HPDE6-E6E7 (cell line): Measurements from ENCODE around the gene ITIH5.

Experiments
- DNase-seq: peaks from one replicate; pipeline ENCODE4 v3.0.0; 2011; ENCODE audit warnings: missing footprints; ENCODE audit errors: extremely low spot score

Gene ITIH5

GRCh38 chr10:7587168-7587864 lies 79.5 kb downstream of the ITIH5 start:
- DNase-seq: no peak

DNA sequence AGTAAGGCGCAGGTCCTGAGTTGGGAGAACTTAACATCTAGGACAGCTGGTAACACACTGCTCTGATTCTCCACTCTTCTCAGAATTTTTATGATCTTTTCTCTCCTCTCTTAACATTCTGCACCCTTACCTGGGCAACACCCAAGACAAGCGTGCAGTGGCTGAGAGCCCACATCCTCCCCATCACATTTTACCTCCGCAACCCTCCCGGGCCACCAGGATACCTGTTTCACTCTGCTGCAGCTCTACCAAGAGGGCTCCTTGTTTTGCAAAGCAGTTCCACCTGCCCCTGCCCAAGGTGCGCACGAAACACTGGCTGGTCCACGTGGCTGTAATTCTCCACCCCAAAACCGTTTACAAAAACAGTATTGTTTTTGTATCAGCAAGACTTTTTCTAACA lies 81.5 kb downstream of the ITIH5 start:
- no peak for DNase-seq

DNA sequence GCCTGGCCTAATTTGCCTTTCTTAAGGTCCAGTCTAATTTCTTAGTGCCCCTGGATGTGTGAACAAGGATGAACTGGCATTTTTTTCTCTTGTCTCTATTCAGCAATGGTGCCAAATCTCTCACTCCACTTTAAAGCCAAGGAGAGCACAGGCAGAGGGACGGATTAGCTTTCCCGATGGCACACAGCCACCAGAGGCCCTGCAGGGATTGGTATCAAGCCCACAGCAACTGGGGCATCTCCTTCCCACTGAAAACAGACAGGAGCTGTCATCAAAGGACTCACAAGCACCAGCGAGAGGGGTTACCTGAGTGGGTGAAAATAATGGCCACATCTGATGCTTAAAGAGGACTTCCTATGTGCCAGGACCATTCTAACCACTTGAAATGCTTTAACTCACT lies 83.1 kb downstream of the ITIH5 start:
- no peak for DNase-seq

- no peak for DNase-seq
These were observed 86.2 kb downstream of the ITIH5 start for GRCh38 chr10:7580520-7580919.

DNA sequence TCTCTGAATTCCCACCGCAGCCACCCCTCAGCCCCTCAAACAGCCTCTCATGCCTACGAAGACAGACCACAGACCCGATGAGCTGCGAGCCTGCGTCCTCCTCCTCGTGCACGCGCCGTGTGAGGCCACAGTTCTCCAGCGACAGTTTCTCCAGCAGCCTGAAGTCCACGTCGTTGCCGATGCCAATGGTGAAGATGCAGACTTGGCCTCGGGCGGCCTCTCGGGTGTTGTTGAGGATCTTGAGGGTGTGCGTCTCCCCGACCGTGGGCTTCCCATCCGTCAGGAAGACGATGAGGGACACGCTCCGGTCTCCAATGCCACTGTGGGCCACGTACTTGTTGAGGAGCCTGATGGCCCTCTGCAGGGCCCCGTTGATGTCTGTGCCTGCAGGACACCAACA lies 87.1 kb downstream of the ITIH5 start:
- DNase-seq: no peak

GRCh38 chr10:7577579-7577978 lies 89.2 kb downstream of the ITIH5 start:
- DNase-seq: no peak

- no peak for DNase-seq
These were observed 89.6 kb downstream of the ITIH5 start for GRCh38 chr10:7577176-7577575.

DNA sequence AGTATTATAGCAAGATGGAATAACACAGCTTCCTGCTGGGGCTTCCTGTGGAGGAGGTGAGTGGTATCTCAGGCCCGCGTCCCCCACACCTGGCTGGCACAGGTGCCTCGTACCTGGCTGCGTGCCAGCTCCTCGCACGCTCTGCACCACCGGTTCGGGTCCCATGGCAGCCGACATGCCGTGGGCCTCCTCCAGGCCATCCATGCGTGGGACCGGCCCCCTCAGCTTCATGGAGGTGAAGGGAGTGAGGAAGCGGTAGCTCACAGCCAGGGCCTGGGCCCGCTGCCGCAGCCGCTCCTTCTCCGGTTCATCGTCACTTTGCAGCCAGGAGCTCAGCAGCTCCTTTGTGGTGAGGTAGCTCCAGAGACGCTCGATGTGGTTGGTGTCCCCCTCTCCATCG lies 90.4 kb downstream of the ITIH5 start:
- no peak for DNase-seq

DNA sequence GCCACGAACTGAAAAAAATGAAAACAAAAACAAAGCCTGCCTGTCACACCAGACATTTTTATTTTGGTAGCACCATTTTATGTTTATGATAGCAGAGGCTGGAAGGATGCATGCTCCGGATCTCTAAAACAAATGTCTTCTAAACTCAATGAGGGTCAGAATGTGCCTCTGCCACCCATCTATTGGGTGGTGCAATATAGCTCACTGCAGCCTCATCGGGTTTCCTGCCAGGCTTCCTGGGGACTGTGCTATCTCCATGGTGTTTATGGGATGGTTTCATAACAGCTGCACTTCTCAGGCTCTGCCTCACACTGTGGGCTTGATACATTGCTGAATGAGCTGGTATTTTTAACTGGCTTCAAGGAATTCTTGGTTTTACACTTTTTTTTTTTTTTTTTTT lies 94.4 kb downstream of the ITIH5 start:
- DNase-seq: no peak

GRCh38 chr10:7571981-7572380 lies 94.8 kb downstream of the ITIH5 start:
- DNase-seq: no peak

- no peak for DNase-seq
These were observed 98.7 kb downstream of the ITIH5 start for GRCh38 chr10:7567911-7568620.

DNA sequence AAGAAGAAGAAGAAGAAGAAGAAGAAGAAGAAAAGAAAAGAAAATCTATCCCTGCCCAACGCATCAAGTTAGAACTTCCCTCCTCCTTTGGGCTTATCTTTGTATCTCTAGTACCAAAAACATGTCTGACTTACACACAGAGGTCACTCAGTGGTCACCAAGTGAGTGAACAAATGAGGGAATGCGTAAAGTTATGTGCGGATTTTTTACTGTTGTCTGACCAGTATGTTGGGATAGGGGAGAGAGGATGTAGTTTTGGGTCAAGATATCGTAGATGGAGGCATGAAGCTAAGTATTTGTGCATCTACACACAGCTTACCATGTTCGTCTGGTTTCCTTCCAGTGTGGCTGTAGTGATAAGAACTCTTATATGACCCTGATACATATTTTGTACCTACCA lies 99.9 kb downstream of the ITIH5 start:
- DNase-seq: no peak

- no peak for DNase-seq
These were observed 100.9 kb downstream of the ITIH5 start for GRCh38 chr10:7565871-7566270.

DNA sequence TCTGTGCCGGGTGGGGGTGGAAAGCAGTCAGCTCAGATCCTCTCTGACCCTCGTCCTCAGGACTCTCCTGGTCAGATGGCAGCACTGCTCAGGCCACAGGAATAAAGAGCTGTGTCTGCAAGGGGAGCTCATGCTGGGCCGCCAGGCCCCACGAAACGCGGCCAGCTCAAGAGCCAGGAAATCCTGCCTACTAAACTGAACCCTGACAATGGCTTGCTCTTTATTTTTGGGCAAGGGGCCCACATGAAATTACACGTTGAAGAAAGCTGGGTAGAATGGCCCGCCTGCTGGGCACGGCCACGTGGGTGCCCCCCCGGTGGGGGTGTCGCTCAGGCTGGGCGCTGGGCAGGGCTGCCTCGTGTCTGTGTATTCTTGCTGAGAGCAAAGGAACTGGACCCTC lies 103.0 kb downstream of the ITIH5 start:
- DNase-seq: no peak

GRCh38 chr10:7563368-7563767 lies 103.4 kb downstream of the ITIH5 start:
- no peak for DNase-seq

DNA sequence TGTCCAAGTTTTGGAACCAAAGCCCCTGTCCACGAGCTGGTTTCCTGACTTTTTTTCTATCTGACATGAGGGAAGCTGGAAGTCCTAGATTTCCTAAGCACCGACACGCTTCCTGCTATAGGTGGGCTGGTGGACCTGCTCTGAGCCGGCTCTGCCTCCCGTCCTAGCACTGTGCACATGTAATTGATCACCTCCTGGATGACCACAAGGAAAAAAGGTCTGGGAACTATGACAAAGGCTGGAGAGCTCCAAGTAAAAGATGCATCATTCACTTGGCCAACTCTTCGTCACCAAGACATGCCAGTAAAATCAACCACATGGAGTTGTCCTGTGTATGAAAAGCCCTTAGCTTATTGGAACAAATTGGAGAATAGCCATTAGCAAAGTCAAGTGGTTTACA lies 104.8 kb downstream of the ITIH5 start:
- DNase-seq: no peak

GRCh38 chr10:7561216-7561893 lies 105.4 kb downstream of the ITIH5 start:
- no peak for DNase-seq

DNA sequence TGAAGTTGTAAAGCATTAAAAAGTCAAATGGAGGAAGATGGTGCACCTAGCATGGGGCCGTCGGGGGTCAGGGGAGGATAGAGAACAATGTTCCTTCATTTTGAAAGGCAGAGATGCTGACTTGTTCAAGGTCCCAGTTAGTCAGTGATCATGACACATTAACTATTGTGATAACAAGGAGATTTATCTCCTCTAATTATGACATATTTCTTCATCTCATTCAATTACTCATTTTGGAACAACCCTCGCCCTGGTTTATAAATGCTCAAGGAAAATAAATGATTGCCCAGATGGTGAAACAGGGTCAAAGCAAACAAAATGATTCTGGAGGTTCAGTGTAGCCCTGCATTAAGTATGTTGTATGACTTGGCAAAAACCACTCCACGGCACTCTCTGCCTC lies 106.2 kb downstream of the ITIH5 start:
- no peak for DNase-seq

GRCh38 chr10:7559386-7559785 lies 107.4 kb downstream of the ITIH5 start:
- DNase-seq: no peak

DNA sequence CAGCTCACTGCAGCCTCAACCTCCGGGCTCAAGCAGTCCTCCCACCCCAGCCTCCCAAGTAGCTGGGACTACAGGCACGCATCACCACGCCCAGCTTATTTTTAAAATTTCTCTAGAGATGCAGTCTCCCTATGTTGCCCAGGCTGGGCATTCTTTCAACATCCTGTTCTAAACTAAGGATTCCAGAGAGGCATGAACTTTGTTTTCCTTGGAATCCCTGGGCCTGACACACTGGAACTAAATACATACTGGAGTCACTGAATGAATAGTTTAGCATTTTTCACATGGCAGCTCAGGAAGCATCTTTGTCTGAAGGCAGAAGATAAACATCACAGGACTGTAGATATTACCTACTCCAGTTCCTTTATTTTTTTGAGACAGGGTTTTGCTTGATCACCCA lies 108.7 kb downstream of the ITIH5 start:
- no peak for DNase-seq

DNA sequence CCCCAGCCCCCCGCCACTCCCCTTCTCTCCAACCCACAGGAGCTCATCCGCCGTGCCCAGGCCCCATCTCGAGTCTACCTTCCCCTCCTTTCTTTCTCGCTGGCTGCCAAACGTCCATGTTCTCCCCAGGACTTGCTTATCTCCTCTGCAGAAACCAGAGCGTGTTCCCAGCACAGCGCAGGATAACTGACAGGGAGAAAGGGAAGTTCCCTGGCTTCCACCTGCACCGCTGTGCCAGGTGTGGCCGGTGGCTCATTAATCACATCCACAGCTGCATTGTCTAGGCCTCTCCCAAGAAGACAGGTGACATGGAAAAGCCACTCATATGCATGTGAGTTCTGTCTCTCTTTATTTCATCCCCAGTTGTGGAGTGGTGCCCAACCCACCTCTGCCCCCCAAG lies 113.2 kb downstream of the ITIH5 start:
- no peak for DNase-seq

DNA sequence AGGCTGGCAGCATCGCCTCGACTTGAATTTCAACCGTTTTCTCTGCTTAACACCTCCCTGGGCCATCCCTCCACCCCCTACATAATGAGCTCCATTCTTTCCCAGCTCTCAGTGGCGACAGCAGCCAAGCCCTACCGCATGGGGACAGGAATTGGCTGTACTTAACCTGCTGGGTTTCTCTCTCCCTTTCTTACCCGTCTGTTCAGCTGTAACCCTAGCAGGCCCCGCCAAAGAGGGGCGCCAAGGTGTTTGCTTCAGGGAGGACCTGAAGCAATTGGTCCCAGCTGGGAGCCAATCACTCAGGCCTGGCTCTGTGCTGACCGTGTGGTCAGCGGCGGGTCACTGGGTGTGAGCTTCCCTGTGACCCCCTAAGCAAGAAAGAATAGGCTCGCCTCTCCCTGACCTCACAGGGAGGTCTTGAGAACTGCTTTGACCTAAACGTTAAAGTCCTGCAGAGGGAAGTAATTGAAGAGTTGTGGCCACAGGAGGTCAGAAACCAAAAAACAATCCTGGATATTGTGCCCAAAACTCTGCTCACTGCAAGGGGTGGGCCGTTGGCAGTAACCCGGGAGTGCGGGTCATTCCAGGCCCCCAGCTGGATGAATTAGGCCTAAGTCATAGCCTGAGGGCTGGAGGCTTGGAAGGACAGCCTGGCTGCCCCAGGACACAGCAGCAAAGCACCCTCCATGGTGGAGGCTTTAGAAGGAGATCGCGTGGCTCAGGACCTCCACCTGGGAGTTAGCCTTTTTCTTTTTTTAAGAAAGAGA lies 114.6 kb downstream of the ITIH5 start:
- no peak for DNase-seq
